ENCODE results near the gene ALG6.
"Not testable (repeated sequence)": the region's sequence is repeated elsewhere in the genome, so short reads cannot be mapped to it uniquely, and the experiment has no call there.

Gene ALG6

DNA sequence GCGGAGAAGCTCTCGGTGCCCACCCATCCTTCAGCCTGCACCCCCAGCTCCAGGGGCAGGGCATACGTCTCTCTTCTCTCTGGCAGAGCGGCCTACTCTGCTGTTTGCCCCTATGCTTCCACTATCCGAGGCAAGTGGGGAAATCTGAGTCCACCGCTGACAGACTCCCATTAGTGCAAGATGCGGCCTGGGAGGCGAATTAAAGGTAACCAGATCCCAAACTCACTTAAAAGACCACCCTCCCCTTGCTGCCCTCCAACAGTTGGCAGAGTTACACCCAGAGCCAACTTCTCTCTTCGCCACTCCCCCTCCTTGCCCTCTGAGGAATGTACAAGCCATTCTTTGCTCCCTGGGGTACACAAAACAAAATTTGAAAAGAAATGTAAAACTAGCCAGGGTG lies 38.6 kb upstream of the ALG6 start:
- no peak for DNase-seq

DNA sequence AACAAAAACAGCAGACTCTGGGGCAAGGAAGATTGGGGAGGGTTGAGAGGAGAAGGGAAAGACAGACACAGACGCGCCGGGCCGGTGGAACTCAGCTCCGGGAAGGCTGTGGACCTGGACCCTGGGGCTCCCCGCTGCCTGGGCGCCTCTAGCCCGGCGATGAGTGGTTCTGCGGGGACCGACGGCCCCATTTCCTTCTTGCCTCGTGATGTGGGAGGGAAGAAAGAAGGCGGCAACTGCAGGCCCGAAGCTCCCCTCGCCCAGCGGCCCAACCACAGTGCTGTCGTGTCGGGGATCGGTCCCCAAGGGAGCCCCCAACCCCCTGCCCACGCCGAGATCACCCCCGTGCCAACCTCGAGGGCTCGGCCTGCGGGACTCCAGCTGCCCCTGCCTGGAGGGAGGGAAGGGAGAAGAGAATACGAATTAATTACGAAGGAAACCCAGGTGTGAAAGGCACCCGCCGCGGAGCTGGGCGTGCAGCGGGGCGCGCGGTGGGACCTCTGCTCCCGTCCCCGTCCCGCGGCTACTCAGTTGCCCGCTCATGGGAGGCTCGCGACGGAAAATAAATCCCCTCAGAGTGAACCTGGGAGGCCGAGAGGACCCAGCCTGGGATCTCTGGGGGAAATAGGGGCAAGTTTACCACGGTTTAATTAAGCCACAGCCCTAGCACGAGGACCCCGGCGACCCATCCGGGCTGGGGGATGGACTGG lies 37.7 kb upstream of the ALG6 start:
- DNase-seq: no peak

DNA sequence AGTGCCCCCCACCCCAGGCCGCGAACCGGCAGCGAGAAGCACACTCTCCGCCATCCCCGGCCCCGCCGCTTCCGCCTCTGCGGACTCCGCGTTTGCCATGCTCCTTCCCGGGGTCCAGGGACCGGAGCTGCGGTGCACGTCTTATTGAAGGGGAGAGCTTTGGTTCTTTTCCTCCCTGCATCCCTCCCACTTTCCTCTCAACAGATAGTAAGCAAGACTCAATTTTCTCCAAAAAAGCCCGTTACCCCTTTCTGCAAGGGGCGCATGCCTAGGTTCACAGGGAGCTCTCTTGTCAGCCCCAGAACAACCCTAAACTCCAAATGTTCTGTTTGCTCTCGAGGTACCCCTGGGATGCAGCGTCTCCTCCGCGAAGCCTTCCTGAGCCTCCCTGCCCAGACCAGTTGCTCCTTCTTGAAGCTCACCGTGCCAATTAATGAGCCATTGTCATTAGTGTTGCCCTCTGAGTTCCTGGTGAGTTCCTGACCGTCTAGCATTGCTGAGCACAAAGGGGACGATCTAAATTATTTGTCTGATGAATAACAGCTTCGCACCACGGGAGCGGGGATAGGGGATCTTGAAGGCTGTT lies 37.0 kb upstream of the ALG6 start:
- no peak for DNase-seq

DNA sequence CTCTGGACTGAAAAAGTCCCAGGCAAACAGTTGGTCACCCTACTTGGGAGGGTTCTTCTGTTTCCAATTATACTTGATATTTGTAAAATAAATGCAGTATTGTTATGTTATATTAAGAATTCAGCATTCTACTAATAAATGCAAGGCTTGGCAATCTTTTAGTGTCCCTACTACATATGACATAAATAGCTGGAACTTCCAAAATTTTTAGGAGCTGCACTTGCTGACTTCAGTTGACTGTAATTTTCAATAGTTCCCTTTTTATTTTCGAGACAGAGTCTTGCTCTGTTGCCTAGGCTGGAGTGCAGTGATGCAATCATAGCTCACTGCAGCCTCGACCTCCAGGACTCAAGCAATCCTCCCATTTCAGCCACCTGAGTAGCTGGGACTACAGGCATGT lies 25.0 kb upstream of the ALG6 start:
- no peak for DNase-seq

DNA sequence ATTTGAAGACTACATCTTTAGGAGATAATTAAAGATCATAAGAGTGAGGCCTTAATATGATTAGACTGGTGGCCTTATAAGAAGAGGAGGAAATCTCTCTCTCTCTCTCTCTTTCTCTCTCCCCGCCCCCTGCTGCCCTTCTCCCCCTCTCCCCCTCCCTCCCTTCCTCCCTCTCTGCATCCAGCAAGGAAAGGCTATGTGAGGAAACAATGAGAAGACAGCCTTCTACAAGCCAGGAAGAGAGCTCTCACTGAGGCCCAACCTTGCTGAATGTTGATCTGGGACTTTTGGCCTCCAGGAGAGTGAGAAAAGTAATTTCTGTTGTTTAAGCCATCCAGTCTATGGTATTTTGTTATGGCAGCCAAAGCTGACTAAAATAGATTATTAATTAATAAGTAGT lies 23.5 kb upstream of the ALG6 start:
- DNase-seq: no peak

DNA sequence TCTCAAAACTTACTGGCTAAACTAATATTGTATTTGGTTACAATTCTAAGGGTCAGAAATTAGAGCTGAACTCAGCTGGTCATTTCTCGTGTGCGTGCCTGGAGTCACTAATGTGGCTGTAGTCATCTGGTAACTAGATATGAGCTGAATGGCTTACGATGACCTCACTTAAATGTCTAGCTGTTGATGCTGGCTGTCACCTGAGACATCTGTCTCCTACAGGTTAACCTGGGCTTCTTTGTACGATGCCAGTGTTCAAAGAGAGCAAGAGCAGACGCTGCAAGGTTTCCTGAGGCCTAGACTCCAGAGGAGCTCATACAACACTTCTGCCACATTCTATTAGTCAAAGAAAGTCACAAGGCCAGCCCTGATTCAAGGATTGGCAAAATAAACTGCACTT lies 17.1 kb upstream of the ALG6 start:
- DNase-seq: no peak

DNA sequence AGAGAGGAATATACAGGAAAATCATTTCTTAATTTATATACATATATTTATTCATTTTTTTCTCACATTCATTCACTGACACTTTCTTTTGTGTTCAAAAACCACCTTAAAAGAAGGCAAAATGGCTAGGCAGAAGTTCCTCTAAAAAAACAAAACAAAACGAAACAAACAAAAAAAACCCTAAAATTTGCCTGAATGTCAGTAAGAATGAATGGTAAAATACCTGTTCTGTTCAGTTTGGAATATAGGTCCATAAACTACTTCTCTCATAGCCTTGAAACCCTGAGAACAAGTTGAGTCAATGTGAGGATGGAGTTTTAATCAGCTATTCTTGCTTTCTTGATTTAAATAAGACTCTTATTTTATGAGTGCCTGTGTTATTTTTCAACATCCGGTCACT lies 14.7 kb upstream of the ALG6 start:
- DNase-seq: no peak

DNA sequence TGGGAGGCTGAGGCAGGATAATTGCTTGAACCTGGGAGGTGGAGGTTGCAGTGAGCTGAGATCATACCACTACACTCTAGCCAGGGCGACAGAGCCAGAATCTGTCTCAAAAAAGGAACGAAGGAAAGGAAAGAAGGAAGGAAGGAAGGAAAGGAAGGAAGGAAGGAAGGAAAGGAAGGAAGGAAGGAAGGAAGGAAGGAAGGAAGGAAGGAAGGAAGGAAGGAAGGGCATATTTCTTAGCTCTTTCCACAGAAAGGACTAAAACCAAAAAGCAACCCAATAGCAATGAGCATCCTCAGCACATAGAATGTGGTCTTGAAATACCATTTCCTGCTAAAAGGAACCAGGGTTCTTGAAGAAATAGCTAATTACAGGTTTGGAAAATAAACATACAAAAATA lies 11.2 kb upstream of the ALG6 start:
- DNase-seq: not testable (repeated sequence)

DNA sequence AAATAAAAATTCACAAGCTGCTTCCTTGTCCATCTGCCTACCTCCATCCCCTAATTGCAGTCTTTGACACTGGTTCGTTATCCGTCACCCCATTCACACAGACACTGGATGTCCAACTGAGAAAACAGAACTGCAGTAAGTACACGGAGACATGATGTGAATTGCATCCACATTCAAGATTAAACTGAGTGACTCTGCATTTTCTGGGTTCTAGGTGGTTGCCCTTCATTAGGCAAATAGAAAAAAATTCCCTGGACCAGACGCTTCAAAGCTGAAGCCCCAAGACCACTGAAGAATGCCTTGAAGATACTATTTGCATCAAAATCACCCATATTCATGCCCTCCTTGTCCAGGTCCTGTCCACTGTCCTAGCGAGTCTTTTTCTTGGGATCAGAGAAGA lies 7.9 kb upstream of the ALG6 start:
- DNase-seq: no peak

DNA sequence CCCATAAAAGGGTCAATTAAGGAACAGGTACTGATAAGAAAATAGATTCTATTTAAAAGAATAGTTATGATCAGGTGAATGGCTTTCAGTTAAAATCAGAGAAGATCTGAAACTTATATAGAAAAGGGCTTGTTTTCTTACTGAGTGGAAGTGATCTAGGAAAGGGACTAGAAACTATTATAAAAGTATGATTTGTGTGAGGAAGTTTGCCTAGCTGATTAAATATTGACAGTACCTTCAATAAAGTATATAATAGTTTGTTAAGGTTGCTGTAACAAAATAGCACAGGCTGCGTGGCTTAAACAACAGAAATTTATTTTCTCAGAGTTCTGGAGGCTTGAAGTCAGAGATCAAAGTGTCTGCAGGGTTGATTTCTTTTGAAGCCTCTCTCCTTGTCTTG lies 5.4 kb upstream of the ALG6 start:
- no peak for DNase-seq

DNA sequence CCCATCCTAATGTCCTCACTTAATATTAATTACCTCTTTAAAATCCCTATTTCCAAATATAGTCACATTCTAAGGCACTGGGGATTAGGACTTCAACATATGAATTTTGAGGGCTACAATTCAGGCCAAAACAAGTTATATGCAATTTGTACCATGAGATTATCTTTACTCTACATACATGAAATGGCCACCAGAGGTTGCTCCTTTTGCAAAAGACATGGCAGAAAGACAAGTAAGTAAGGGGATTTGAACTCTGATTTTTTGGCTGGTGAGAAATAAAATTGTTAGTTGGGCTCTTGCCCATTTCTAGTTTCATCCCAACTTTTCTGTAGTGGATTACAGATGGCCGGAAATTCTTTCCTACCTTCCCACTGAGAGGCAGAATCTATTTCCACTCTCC lies 4.8 kb upstream of the ALG6 start:
- DNase-seq: no peak

DNA sequence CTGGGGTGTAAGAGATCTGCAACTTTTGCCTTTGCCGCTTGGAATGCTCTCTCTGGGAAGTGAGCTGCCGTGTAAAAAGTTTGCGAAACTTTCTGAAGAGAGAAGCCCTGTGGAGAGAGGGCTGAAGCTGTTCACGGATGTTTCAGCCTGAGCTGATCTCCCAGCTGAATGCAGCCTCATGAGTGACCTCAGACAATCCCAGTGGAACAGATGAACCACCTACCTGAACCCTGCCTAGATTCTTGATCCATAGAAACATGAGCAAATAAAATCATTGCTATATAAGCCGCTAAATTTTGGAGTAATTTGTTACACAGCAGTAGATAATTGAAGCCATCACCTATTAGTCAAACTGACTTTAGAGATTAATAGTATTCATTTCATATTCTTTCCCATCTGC lies 4.4 kb upstream of the ALG6 start:
- no peak for DNase-seq

DNA sequence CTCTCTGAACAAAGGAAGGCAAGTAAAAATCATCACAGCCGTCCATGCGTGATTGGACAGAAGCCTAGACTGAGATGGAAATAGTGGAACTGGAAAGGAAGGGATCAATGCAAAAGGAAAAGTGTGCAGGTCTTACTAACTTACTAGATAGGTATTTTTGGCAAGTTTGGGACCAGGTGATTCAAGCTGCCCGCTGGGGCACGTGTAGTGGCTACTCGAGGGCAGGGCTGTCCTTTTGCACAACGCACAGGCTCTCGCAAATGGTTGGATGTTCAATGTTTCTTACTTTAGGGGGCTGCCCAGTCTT lies 566 bp upstream of the ALG6 start:
- no peak for DNase-seq

DNA sequence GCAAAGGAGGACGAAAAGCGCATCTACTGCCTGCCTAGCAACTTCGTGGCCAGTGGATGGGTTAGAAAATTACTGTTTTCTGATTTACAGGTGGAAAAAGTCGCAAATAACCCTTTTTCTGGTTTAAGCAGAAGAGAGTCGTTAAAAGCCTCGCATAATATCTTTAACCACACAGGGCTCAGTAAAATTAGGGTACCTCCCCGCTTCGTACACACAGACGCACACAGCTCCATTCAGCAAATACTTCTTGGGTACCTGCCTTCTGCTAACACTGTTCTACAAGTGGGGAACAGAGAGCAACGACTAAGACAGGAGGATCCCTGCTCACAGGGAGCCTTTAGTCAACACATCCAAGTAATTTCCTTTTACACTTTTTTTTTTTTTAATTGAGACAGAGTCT lies 704 bp downstream of the ALG6 start:
- no peak for DNase-seq

DNA sequence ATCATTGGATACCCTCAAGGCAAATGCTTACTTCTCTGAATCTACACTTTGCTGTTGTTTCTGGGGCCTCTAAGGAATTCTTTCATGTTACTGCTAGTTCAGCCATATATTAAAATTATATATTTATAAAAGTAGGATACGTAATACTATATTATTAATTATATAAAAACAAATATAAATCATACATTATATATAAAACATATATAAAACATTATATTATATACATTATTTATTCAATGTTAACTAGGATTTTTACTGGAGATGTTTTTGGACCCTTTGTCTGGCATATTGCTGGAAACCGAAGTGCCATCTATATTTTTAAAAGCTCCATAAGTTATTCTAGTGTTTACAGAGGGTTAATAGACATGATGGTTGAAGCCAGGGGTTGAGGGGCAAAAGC lies 12.2 kb downstream of the ALG6 start:
- DNase-seq: no peak

DNA sequence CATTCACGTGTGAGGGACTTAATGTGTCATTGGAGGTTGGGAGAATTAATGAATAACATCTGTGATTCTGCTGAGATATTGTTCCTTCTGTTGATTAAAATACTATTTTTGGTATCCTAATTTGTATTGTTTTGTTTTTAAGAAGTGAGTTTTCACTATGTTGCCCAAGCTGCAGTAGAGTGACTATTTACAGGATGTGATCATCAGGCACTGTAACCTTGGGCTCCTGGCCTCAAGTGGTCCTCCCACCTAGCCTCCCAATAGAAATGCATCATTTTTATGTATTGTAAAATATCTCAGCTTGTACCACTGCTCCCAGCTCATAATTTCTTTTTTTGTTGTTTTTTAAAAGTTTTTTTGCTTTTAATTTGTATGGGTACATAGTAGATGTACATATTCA lies 14.3 kb downstream of the ALG6 start:
- DNase-seq: no peak

DNA sequence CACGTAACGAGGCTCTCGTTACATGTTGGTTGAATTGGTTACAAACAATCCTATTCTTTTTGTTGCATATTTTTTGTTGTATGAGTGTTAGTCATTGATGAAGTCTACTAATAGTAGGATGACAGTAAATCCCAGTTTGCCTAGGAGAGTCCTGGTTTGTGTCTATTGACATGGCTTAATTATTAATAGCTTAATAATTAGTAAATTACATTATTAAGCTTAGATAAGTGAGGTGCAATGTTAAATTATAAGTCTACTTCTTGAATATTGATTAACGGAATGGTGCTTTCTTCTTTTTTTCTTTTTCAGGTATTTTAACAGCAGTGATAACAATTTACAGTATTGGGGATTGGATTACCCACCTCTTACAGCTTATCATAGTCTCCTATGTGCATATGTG lies 34.5 kb downstream of the ALG6 start:
- DNase-seq: no peak

DNA sequence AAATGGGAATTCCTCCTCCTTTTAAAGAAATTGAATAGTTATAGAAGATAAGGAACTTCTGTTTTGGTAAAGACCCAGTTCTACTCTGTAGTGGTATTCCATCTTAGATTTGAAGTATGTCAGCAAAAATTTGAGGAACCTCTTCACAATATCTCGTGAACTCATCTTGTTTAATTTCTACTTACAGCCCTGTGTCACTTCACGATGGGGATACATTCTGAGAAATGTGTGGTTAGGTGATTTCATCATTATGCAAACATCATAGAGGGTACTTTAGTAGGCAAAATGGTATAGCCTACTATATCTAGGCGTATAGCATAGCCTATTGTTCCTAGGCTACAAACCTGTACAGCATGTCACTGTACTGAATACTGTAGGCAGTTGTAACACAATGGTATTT lies 36.0 kb downstream of the ALG6 start:
- DNase-seq: no peak

DNA sequence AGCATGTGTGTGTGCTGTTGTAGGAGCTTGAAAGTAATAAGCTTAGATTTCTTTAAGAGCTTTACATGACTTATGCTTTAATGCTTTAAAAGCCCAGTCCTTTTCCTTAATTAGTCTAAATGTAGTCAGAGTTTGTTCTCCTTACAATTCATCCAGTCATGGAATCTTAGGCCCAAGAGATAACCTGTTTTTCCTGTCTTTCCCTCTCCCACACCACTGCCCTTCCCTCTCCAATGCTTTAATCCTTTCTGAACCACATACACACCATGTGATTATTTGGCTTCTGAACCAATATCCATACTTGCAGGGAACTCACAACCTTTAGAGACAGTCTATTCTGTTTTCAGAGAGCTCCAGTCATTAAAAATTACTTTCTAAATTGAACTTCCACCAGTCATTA lies 37.6 kb downstream of the ALG6 start:
- no peak for DNase-seq

DNA sequence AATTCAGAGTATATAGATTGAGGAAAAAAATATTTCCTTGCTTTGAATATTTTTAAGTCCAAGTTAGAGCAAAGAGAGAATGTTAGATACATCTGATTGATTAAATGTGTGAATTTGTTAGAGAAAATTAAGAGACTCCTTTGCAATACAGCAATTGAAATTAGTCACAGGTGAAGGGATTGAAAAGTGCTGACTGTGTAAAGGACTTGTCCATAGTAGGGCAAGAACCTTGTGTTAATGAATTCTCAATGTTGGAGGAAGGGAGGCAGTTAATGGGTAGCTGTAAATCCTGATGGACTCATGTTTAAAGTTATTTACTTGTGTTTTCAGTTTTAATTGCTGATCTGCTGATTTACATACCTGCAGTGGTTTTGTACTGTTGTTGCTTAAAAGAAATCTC lies 38.6 kb downstream of the ALG6 start:
- DNase-seq: no peak

DNA sequence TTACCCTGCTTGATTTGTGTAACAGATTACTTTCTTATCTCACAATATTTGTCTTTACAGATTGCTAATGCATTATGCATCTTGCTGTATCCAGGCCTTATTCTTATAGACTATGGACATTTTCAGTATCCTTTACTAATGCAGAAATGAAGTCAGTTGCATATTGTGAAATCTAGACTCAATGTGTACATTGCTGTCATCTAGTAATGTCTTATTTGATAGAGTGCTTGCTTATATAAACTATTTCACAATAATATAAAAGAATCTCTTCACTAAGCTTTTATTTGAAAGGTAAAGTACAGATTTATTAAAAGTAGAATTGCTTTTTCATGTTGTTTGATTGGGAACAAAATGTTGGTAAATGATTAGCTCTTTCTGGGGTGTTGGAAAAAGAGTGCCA lies 39.6 kb downstream of the ALG6 start:
- no peak for DNase-seq

DNA sequence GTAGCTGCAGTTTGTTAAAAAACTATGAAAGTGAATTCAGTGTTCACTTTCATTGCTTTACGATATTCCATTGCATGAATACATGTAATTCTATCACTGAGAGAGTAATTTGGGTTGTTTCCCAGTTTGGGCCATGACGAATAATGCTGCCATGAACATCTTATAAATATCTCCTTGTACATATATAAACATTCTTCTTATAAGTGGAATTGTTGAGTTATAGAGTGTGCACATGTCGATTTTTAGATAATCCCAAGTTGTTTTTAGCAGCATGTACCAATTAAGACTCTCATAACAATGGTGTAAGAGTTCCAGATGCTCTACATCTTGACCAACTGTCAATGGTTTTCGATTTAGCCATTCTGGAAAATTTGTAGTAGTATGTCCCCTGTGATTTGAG lies 40.9 kb downstream of the ALG6 start:
- no peak for DNase-seq

DNA sequence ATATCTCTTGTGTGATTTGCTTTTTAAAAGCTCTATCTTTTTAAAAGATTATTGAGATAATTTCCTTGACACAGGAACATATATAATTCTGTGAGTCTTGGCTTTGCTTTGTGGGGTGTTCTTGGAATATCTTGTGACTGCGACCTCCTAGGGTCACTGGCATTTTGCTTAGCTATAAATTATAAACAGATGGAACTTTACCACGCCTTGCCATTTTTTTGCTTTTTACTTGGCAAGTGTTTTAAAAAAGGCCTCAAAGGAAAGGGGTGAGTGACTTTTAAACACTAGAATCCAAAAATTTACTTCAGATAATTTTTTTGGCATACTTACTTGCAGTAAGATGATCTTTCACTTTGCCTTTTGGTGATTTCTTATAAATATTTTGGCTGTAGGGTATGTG lies 43.6 kb downstream of the ALG6 start:
- no peak for DNase-seq

DNA sequence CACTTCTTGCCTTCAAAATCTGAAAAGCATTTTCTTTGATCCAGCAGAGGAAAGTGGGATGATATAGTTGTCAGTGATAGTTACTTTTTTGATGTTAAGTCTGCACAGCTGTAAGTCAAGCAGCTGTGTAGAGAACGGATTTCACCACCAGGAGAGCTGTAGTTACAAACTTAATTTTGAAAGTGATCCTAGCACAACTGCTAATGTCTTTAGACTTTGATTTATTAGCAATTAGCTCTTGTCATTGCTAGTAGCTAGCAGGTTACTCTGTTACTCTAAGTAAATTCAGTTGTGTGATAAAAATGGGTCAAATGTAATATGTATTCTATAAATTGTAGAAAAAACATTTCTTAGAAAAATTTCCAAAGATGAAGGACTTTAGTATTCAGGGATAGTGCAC lies 46.0 kb downstream of the ALG6 start:
- no peak for DNase-seq

DNA sequence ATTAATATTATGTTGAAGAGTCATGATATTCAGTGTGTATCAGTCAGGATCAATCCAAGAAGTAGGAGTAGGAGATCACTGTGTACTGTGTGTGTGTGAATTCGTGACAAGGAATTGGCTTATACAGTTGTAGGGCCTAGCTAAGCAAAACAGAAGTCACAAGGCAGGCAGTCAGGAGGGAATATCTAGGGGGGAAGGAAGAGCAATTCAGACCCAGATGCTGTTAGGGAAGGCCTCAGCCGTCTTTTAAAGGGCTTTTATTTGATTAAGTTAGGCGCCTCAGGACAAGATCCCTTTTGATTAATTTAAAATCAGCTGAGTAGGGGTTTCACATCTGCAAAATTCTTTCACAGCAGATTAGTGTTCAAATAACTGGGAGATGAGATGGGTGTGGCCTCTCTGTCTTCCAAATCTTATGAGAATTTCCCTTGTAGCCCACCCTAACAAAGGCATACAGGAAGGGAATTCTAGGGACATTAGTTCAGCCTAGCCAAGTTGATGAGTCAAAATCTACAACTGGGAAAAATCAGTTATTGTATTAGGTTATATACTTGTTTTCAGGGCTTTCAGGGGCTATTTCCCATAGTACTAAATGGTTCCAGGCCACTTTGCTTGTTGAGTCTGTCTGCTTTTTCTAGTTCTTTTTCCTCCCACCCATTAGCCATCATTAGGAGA lies 47.4 kb downstream of the ALG6 start:
- no peak for DNase-seq

Data from right forelimb (tissue), 1 donor.